DLD1 (cell line): ENCODE data around the gene EHD4.

Experiments
- in situ Hi-C: cut with HindIII; loops from 2 replicates; pipeline ENCODE4 v1.10.0; 2017; ENCODE audit warnings: low sequenced_read_pairs

Gene EHD4

DNA sequence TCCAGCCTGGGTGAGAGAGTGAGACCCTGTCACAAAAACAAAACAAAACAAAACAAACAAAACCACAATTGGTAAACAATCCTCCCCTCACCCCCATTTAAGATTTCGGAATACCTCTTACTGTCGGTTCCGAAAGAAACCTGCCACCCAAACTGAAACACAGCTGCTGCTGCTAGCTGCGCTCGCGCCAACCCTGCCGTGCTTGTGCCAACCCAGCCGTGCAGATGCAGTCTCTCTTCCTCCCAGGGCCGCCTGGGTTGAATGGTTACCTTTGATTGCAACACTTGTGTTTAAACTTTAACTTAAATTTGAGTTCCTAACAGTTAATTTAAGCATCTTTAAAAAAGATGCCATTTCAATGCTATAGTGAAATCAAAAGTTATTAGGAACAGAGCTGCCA is 50.0 kb downstream of the EHD4 start:
- in situ Hi-C loops = no loop called here

DNA sequence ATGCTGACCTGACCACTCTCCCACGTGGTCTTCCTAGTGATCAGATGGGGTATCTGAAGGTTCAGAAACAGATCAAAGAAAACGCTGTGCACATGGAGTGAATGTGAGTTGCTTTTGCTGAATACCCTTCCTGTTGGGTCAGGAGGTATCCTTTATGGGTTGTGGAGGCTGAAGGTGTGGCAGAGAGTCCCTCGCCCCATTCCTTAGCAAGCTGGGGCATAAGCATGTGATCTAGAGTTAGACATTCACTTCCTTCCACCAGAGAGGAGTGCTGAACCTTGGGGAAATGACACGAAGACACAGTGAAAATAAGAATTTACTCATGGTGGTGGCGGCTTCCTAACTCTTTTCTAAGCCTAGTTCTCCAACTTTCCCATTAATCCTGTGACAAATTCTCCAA is 50.7 kb downstream of the EHD4 start:
- in situ Hi-C loops = no loop called here

DNA sequence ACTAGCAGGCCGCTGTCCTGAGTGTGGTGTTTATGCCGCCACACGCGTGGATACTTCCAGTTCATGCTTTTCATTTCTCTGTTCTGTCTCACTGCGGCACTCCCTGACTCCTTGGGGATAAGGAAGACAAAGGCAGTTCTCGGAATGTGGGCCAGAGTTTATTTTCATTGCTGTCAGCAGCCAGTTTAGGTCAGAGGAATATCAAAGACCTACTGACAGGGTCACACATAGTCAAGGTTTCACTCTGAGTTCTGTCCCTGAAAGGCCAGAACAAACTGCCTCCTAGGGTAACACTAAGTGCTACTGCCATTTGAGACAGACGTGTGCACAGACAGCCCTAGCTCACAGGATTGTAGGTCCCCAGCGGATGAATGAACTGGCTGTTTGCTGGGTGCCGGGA is 51.2 kb downstream of the EHD4 start:
- in situ Hi-C loops = no loop called here

DNA sequence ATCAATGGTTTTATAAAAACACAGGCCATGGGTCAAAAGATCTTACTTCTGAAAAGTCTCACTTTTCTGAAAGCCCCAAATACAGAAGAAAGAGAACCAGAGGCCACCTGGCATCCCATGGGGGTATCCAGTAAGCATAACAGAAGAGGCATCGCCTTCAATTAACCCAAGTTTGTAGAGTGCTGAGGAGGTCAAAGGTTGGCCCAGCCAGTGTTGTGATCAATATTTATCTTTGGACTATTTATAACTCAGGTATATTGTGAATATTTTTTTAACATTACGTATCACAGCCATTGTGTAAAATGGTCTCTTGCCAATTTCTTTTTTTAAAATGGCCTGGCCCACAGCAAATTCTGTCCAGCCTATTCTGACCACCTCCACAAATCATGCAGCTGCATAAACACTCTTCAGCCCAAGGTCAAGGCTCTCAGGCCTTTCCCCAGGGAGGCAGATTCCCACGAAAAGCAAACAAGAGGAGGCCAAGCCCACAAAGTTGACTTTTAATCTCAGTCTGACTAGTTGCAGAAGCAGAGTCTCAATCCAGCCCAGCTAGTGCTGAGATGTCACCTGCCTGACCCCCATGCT is 52.3 kb downstream of the EHD4 start:
- in situ Hi-C loops = no loop called here

DNA sequence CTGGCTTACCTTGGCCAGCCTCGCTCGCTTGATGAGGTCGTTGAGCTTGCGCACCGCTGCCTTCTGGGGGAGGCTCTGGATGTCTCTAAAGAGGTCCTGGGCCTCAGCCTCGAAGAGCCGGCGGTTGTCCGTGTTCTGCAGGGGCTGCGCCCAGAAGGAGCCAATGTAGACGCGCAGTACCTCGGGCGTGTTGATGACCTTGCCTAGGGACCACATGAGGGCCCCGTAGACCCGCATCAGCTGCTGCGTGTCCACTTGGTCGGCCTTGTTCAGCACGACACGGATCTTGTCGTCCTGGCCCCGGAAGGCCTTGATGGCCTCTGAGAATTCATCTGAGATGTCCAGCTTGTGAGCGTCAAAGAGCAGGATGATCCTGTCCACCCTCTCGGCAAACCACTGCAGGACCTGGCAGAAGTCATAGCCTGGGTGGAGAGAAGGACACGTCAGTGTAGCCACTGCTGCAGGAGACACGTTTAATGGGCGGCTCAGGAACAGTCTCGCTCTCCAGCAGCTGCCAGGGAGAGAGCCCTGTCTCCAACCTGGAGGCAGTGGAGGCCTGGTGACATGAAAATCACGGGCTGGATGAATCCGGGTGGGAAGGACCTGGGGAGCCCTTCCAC is 53.0 kb downstream of the EHD4 start:
- in situ Hi-C loops = no loop called here

DNA sequence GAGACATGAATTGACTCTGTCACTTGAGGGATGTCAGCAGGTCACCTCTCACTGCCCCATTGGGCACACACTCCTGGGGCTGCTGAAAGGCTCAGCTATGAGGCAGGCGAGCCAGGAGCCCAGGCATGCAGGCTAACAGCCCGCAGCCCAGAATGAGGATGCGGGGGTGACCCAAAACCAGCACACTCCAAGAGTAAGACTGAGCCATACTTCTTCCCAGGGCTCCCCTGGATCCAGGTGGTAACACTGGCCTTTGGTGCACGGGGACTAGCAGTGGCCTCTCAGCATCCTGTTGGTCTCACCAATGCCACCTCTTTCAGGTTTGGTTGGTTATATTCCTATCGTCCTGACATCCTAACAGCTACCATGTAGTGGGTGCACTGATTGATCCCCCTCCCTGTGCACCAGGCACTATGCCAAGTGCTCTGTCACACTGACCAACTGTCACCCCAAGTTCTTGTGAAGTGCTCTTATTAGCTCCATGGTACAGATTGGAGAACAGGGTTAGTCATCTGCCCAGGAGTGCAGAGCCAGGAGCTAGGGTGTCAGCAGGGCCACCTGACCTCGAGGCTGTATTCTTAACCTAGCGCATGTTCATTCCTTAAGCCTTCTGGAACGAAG is 53.7 kb downstream of the EHD4 start:
- in situ Hi-C loops = no loop called here

DNA sequence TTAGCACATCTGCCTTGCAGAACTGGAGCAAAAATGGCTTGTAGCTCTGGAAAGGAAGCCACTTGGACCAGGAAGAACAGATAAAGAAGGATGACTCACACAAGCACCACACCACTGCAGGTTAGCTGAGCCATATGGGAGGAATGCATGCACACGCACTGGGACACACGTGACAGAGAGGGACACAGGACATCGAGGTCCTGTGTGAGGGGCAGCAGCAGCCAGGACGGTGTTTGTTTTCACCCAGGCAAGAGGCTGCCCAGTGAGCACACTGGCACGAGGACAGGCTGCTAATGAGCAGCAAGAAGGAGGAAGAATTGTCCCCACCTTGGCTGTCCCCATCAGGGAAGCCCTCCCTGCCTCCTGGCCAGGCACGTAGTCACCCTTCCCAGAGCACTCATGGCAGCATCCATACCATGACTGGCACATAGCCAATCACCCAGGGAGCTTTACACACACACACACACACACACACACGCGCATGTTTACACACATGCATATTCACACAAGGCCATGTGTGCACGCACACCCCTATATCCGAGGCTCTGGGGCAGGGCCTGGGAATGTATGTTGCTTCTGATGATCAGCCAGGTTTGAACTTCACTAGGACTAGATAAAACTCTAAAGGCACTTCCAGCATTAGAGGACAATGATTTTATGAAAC is 54.5 kb downstream of the EHD4 start:
- in situ Hi-C loops = no loop called here

DNA sequence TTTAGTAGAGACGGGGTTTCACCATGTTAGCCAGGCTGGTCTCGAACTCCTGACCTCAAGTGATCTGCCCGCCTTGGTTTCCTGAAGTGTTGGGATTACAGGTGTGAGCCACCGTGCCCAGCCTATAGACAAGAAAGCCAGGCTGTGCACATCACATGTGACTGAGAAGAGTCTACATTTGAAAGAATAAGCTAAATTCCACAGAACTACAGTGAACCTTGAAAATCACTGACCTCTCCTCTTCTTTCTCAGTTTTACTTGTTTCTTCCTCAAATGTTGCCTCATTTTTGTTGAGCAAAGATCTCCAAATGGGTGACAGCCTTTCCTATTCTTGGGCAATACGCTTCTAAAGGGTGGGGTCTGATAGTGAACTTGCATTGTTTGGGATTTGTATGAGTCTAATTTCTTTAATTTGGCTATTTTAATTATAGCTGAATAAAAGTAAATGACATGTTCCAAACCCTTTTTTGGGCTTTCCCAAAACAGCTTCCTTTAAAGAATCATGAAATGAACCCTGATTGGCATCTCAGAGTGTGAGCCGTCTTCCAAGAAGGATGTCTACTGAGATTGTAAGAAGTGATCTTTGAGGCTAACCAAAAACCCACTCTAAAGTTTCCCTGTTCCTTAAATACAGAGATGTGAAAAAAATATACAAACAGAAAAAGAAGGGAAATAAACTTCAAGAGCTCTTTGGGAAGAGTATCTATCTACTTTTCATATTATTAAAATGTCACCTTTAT is 56.9 kb downstream of the EHD4 start:
- in situ Hi-C loops = no loop called here

DNA sequence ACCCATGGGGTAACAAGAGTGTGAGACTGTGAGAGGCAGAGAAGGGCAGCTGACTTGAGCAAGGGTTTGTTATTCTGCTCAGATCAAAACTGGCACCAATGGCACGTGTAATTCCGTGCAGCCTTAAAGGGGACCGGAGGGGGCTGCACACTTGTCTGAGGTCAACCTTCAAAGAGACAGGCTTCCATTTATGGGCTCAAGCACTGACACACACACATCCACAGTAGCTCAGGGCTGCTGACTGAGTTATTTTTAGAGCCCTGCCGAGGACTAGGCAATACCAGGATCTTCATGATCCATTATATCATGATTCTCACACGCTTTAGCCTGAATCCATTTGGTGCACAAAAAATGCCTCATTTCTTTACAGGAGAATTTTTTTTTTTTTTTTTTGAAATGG is 57.9 kb downstream of the EHD4 start:
- in situ Hi-C loops = no loop called here

DNA sequence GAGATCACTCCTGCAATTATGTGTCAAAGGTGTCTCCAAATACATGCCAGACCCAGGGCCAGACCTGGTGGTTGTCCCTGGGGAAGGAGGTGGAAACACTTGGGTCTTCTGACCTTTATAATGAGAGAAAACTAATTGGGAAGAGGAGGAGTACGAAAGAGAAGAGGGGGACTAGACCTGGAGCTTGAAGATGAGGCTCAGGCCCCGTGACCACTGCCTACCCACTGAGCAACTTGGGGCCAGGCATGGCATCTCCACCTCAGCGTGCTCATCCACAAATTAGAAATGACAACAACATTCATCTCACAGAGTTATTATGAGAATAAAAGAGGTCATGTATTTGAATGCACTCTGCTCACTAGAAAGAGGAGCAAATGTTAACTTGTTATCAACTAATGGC is 59.1 kb downstream of the EHD4 start:
- in situ Hi-C loops = no loop called here

DNA sequence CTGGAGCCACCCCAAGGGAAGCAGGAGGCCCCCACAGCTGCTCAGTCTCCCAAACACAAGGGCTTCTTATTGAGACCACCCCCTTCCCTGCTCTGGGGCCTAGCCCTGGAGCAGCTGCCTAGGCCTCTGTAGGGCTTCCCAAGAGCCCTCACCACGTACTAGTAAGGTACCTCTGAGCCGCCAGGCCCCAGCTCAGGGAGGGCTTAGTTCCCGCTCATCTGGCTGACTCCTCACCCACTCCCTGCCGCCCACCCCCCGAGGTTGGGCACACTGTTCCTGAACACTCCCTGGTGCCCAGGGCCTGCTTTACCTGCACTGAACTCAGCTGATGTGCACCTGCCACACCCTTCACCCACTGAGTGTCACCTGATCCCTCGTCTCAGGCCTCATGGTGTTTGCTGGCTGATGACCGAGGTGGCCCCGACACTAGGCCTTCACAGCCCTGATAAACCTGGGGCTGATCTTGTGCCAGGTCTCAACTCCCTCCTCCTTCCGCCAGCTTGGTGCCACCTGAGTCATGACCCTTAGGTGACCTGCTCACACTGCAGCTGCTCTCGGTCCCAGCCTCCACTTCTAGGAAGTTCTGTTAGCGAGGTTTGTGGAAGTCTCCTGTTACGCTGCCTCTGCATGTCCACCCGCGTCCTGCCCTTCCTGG is 60.5 kb downstream of the EHD4 start:
- in situ Hi-C loops = no loop called here

DNA sequence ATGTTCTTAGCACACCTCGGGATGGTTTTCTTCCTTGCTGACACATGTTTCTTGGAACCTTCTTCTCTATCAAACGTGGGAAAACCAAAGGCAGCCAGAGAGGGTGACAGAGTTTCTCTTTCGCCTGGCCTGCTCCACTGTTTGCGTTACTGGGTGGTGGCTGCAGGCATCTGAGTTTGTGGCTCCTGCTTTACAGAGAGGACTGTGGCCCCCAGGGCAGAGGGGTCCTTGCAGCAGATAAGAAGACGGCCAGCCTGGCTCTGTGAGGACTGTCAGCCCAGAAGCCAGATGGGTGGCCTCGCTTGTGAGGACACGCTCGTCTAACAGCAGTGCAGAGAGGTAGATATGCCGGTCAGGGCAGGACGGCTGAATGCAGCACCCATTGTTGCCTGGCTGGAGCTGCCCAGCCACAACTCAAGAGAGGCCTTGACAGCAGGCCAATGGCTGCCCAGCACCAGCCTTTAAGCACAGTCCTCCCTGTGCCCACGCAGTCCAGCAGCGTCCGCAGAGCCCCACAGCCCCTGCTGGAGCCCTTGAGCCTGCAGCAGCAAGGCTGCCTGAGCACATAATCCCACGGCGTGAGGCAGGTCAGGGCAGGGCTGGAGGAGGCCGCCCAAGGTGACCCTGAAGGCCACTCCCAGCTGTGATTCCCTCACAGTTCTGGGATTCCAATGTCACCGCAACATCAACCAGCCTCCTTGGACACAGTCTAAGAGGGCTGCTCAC is 63.5 kb downstream of the EHD4 start:
- in situ Hi-C loops = no loop called here

DNA sequence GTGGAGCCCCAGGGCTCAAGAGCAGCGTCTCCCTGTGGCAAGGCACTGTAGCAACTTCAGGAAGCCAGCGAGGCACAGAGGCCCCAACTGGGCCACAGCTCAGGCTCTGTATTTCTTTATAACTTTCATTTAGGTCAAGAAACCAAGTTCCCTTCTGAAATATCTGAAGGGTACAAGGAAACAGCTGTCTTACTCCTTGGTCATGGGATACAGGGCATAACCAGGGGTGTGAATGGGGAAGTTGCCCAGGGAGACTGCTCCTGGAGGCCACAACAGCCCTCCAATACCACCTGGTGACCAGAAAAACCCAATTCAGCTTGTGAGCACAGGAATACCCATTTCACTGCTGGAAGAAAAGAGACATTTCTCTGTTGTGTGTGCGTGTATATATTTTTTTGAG is 65.2 kb downstream of the EHD4 start:
- in situ Hi-C loops = no loop called here

DNA sequence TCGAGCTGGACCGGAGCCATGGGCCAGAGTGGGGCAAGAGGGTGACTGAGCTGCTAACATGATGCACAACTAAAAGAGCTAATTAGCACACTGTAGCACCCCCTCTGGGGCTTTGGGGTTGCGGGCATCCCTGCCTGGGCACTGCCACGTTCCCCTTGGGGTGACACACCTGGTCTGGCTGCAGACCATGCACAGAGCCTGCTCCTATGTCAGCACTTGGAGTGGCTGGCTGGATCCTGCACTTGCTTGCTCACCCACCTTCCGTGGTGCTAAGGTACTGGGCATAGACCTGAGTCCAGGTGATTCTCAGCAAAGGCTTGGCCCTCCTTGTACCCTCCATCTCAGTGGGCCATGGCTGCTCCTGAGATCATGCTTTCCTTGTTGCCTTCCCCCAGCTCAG is 65.7 kb downstream of the EHD4 start:
- in situ Hi-C loops = no loop called here

DNA sequence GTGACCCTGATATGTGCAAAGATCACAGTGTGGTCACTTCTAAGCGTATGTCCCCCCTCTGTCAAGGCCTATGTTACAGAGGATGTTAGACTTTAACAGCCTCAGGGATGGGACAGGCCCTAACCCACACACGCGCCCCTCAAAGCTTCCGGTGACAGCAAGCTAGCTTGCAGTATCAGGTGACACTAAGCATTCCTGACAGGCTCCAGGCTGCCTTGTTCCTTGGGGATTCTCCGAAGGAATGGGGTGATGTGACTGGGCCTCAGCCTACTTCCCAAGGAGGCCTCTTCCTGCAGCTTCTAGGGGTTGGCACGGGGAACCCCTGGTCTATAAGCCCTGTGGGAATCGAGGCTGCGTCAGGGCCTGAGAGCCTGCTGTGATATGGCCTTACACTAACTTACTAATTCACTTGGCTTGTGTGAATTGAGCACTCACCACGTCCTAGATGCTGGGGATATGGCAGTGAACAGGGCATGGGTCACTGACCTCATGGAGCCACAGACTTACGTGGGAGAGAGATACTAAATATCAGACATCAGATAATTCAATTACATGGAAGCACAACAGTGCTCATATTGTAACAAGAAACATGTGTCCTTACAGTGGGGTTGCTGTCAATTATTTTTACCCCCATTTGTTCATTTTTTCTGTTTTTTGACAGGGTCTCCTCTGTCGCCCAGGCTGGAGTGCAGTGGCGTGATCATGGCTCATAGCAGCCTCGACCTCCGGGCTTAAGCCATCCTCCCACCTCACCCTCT is 67.1 kb downstream of the EHD4 start:
- in situ Hi-C loops = no loop called here

DNA sequence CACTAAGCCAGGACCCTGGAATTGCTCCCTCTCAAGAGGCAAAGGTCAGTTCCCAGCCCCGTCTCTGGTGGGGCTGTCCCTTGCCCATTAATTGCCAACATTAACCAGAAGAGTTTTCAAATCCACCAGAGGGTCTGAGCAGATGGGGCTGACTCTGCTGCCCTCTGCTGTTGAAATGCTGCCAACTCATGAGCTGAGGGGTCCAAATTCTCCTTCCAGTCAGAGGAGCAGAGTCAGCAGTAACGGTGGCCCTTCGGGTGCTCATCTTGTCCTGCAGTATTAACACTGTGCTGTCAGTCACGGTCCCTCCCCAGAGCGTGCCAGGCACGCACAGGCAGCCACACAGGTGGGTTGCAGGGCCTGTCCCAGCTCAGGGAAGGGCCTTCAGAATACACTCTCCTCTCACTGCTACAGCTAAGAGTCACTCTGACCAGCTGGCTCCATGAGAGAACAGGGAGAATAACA is 67.8 kb downstream of the EHD4 start:
- in situ Hi-C loops = no loop called here

DNA sequence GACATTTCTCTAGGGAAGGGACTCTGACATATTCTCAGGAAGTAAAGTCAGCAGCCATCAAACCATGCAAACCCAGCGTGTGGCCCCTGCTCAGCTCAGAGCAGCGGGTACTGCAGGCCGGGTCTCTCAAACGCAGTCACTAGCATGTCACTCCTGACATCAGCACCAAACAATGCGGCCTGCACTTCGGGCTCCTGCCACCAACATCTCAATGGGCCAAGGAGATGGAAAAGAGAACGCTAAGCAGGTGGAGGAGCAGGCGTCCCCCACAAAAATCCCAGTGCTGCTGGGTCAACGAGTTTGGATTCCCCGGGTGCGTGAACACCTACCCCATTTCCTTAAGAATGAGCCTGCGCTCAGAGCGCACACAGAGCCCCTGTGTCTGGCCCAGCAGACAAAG is 68.6 kb downstream of the EHD4 start:
- in situ Hi-C loops = no loop called here

DNA sequence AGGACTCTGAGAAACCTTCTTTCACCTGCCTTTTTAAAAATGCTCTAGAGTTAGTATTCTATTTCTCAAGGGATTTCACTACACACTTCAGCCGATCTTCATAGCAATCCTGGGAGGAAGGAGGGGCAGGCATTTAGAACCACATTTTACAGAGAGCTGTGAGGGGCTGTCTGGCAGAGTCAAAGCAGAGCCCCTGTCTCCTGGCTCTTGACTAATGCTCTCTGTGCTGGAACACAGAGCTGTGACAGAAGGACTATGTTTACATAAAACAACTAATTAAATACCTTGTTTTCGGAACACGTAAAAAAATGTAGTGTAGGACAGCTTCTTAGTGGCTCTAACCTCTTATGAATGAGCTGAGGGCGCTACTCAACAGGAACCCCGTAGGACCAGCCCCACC is 70.9 kb downstream of the EHD4 start:
- in situ Hi-C loops = no loop called here

DNA sequence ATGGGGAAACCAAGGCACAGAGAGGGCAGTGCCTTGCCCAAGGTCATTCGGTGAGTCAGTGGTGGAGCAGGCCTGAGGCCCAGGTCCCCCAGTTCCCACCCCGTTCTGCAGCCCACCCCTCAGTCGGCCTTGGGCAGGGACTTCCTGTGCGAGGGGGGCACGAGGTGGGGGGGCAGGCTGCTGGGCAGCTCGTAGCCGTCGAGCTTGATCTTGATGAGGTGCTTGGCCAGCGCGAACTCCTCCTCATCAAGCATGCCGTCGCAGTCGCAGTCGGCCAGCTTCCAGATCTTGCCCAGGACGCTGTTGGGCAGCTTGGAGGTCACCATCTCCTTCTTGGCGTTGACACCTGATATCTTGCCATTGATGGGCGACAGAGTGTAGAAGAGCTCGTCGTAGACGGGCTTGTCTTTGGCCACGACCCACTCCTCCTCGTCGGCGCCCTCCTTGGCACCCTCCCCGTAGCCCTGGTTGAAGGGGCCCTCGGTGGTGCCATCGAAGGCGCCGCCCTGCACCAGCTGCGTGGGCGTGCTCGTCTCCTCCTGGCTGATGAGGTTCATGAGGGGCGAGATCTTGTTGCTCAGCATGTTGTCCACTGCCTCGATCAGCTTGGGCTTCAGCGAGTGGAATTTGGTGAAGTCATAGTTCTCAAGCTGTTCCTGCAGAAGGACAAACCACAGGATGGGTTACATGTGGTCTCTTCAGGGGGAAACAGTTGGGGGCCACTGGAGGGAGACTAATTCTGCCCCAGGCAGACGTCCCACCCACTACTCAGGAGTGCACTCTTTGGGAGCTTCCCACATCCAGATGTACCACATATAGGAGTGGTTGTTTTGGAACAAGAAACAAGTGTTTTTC is 71.6 kb downstream of the EHD4 start:
- in situ Hi-C loops = no loop called here
